Fibroblast of skin of left biceps (primary cell): ENCODE data around the gene VGF.
"Not testable (repeated sequence)": the region's sequence is repeated elsewhere in the genome, so short reads cannot be mapped to it uniquely, and the experiment has no call there.

ENCODE experiments used
- DNase-seq, 2 experiments: peaks; one replicate each; pipeline ENCODE4 v3.0.0-alpha.2; 2013; ENCODE audit warnings: low read depth in 2 of 2

The VGF gene

DNA sequence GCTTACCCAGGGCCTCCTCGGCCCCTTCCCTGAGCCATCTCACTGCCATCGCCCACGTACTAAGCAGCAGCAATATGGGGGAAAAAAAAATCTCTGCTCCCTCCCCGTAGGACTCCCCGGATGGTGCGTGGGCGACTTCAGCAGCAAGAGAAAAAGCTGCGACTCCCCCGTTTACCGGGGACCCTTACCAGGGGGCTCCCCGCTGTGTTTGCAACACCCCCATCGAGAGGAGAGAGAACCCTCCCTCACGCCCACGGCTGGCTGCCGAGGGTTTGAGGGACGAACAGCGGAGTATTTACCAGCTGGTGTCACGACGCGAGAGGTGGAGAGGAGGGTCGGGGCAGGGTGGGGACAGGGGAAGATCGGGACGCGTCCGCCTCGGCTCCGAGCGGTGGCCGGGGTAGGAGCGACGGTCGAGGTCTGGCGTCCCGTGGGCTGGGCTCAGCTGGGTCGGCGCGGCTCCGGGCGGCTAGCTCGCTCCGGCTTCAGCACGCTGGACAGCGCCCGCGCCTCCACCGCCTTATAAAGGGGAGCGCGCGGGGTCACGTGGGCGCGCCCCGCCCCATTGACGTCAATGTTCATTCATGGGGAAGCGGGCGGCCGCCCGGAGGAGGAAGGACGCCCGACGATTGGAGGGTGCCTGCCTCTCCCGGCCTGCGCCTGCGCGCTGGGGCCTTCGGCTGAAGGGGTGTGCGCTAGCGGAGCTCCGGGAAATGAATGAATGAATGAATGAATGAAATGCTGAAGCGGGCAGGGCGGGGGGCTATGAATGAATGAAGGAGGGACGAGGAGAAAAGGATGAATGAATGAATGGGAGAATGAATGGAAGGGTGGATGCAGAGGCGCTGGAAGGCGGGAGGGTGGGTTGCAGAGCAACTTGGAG lies at the start of gene VGF:
Gene VGF, minus strand, starts transcription at position 495 of the 883 bp plus-strand sequence. CDS start 726 bp downstream, outside the sequence.
- peak; percentile 86 to 87 for DNase-seq

DNA sequence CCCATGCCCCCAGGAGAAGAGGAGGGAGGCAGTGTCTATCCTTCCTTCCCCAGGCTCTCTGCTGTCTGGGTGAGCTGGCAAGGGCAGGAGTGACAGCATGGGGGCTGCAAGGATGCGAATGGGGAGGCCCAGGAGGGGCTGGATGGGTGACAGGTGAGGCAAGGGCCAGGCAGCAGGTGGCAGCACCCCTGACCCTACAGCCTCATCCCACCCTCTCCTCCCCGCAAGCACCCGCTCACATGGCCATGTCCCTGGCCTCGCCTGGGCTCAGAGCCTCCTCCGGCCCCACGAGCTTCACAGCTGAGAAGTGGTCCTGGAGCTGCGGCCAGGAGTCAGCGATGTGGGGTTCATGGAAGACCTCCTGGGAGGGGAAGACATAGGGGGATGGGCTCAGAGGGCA lies 46.6 kb upstream of the VGF start:
- DNase-seq, result no peak

- no peak for DNase-seq
These were observed 46.1 kb upstream of the VGF start for GRCh38 chr7:101211501-101211900.

DNA sequence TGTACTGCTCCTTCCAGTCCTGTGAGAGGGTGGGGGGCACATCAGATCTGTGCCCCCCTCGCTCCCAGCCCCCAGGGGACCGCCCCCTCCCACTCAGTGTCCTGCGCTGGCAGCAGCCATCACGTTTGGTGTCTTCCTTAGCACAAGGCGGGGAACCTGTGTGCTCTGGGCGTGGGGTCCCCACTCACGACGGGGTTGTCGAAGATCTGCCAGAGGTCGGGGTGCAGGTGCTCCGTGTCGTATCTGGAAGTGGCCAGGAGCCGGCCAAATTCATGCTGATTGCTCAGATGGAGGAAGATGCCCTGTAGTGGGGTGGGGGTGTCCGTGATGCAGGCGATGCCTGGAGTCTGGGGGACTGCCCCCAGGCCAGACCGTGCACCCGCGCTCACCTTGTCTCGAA lies 44.8 kb upstream of the VGF start:
- DNase-seq, result no peak

- DNase-seq, result no peak
These were observed 43.4 kb upstream of the VGF start for GRCh38 chr7:101208794-101209193.

DNA sequence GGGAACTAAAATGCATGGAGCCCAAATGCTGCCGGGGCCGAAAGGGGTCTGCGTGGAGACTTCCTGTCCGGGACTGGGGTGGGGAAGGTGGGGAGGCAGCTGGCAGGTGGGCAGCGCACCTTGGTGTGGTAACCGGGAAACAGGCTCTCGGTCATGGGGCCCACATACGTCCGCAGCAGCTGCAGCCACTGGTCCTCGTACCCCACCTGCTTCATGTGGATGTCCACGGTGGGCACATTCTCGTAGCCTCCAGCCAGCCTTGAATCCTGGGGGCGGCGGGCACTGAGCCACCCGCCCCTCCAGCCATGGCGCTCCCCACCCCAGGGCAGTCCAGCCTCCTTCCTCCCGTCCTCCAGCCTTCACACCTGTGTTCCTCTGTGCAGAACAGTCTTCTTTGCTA lies 42.1 kb upstream of the VGF start:
- DNase-seq, result no peak

GRCh38 chr7:101206665-101207042 lies 41.3 kb upstream of the VGF start:
- DNase-seq, result no peak

DNA sequence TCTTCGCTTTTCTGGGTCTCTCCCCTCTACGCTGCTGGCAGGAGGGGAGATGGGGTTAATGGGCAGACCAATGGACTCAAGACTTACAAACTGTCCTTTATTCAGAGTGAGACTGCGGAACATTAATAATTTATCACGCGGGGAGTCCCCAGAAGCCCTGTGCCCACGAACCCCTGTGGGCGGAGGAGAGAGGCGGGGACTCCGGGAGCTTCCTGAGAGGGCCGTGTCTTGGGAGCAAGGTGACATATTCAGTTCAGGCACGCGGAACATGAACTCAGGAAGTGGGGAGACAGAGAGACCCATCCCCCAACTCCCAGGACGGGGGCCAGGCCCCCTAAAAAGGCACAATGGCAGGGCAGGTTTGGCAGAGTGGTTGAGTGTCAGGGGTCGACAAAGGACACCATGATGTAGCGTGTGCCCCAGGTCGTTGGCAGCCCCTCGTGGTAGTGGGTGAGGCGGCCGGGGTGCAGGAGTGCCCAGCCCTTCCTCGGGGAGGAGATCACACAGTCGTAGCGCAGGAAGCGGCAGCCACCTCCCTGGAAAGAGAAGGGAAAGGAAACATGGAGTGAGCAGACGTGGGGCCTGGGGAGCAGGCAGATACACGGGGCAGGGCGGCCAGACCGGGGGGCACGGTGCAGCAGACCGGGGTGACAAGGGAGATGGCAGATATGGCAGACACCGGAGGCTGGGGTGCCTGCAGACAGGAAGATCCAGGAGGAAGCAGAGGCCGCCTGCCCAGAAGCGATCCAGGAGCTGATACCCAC lies 40.7 kb upstream of the VGF start:
- DNase-seq, result no peak

GRCh38 chr7:101203740-101204738 lies 38.7 kb upstream of the VGF start:
- DNase-seq, result not testable (repeated sequence)

DNA sequence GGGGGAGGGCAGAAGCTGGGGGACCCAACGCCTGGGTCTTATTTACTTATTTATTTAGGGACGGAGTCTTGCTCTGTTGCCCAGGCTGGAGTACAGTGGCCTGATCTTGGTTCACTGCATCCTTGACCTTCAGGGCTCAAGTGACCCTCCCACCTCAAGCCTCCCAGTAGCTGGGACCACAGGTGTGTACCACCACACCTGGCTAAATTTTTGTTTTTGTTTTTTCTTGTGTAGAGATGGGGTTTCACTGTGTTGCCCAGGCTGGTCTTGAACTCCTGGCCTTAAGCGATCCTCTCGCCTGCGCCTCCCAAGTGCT lies 37.2 kb upstream of the VGF start:
- no peak for DNase-seq

- no peak for DNase-seq
These were observed 36.6 kb upstream of the VGF start for GRCh38 chr7:101201695-101202602.

DNA sequence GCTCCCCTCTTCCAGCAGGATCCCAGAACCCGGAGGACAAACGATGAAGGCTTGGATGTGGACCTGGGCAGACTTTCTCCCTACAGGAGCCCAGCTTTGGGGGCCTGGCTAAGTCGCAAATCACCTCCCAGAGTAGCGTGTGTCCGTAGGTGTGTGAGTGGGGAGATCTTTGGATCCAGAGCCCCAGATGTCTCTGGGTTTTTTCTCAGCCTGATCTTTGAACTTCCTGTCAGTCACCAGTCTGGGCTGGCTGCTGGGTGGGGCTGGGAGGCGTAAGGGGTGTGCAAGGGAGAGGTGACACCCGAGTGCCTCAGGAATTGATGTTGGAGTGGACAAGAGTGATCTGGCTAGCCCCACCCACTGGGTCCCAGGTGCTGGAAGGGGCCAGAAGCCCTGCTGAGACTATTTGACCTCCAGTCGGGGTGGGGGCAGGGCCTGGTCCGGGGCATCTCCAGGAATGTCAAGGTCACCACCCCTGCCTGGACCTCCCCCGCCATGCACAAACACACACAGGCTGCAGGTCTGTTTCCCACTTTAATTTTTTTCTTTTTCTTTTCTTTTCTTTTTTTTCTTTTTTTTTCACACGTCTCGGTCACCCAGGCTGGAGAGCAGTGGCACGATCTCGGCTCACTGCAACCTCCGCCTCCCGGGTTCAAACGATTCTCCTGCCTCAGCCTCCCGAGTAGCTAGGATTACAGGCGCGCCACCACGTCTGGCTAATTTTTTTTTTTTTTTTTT lies 35.7 kb upstream of the VGF start, which contains the start of gene MOGAT3:
Gene MOGAT3, minus strand, starts transcription at position 175 of the 738 bp plus-strand sequence. CDS start 182 bp downstream, outside the sequence.
- no peak for DNase-seq

DNA sequence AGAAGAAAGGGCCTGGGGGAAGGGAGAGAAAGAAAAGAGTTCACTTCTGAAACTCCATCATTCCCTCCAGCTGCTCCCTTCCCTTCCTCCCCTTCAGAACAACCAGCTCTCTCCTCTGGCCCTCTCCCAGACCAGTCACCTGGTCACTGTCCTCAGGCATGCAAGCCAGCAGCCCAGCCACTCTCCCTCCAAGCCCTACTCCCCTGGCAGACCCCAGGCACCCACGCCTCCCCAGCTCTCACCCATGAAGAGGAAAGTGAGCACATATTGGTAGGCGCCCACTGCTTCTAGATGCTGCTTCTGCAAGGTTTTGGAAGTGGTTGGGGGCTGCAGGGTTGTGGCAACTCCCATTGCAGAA lies 35.1 kb upstream of the VGF start:
- no peak for DNase-seq

DNA sequence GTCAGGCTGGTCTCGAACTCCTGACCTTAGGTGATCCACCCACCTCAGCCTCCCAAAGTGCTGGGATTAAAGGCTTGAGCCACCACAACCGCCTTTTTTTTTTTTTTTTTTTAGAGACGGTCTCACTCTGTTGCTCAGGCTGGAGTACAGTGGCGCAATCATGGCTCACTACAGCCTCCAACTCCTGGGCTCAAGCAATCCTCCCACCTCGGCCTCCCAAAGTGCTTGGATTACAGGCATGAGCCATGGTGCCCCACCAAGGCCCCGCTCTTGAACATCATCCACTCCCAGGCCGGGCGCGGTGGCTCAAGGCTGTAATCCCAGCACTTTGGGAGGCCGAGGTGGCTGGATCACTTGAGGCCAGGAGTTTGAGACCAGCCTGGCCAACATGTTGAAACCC lies 34.2 kb upstream of the VGF start:
- not testable (repeated sequence) for DNase-seq

GRCh38 chr7:101198476-101198875 lies 33.1 kb upstream of the VGF start:
- no peak for DNase-seq

- DNase-seq, result no peak
These were observed 32.6 kb upstream of the VGF start for GRCh38 chr7:101197991-101198390.

DNA sequence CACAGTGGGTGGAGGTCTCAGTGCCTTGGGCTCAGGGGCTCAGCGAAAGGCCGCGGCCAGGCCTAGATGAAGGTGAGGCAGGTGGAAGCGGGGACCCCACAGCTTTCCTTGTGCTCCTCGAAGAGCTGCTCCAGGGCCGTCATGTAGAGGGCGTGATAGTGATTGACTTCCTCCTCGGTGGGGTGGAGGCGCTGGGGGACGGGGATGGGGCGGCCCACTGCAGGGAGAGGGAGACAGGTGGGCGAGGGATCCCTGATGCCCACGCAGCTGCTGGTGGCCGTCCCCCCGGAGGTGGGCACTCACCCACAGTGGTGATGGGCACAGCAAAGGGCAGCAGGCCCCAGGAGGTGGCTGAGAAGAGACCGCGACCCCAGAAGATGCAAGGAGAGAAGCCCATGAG lies 30.5 kb upstream of the VGF start:
- DNase-seq, result no peak

DNA sequence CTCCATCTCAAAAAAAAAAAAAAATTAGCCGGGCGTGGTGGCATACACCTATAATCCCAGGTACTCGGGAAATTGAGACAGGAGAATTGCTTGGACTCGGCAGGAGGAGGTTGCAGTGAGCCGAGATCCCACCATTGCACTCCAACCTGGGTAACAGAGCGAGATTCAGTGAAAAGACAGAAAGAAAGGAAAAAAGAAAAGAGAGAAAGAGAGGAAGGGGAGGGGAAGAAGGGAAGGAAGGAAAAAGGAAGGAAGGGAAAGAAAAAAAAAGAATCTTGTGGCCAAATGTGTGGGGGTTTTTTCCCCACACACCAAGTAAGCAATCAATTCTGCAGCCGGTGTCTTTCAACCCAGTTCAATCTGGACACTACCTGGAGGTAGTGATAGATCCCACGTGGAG lies 23.7 kb upstream of the VGF start:
- no peak for DNase-seq

DNA sequence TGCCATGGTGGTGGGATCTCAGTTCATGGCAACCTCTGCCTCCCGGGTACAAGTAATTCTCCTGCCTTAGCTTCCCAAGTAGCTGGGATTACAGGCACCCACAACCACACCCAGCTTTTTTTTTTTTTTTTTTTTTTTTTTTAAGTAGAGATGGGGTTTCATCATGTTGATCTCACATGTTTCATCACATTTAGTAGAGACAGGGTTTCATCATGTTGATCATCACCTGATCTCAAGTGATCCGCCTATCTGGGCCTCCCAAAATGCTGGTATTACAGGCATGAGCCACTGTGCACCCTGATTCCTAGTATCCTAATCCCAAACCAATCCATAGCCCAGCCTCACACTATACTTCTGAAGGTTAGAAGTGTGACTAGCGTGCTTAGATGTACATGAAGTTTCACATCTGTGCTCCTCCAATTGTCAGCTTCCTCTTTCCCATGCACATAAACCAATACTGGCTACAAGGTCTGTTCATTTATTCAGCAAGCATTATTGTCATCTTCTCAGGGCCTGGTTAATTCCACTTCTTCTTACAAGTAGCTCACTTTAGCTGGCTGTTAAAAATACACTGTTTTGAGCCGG lies 21.6 kb upstream of the VGF start:
- no peak for DNase-seq

DNA sequence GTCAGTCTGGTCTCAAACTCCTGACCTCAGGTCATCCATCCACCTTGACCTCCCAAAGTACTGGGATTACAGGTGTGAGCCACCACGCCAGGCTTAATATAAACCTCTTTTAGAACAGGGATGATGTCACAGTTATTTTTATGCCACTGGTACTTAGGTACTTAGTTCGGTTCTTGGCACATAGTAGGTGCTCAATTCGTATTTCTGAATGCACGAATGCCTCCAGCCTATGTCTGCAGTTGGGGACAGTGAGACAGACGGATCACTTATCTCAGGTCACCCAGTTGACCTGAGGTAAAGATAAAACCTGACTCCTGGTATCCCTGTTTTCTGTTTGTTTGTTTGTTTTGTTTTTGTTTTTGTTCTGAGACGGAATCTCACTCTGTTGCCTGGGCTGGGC lies 20.8 kb upstream of the VGF start:
- DNase-seq, result no peak
